Measurements from ENCODE around the gene PRIMPOL.

Gene PRIMPOL

GRCh38 chr4:184705692-184706091, 56.2 kb downstream of the PRIMPOL start:
- Histone ChIP-seq H3K9me2 (ENCODE audit: low read depth, low read length) (no peaks in the 10 kb centered on the region), H2AFZ (ENCODE audit: low read length) (no peak overlapping the region), H3K4me3 (ENCODE audit: low read depth, low read length, poor library complexity, severe bottlenecking) (no peak overlapping the region), H3K9me3 (ENCODE audit: low read length) (0 out of 2 replicates have a peak, but pooled peaks cover 5% of the 10 kb centered on the region), H3K27me3 (ENCODE audit: insufficient read depth, low read length) (no peaks in the 10 kb centered on the region), H3K4me1 (ENCODE audit: insufficient read depth, low read length, severe bottlenecking) (no peaks in the 10 kb centered on the region), H3K36me3 (ENCODE audit: insufficient read depth, low read length) (peaks cover 97% of the 10 kb centered on the region), H3F3A (ENCODE audit: insufficient read depth, low read length) (no peaks in the 10 kb centered on the region), H3K4me2 (ENCODE audit: low read length) (no peak overlapping the region), H3K9ac (ENCODE audit: low read length) (no peak overlapping the region), H3K27ac (ENCODE audit: low read depth, low read length, poor library complexity, severe bottlenecking) (no peak overlapping the region), H4K20me1 (ENCODE audit: insufficient read depth, low read length) (no peaks in the 10 kb centered on the region), H3K79me2 (ENCODE audit: insufficient read depth, low read length) (no peaks in the 10 kb centered on the region)
- no peak for TF ChIP-seq EZH2 (IDR thresholded peaks at IDR 0.05; ENCODE audit: borderline replicate concordance, low read length)

GRCh38 chr4:184706453-184706852, 56.9 kb downstream of the PRIMPOL start:
- Histone ChIP-seq H3K9me3 (ENCODE audit: low read length) (0 out of 2 replicates have a peak, but pooled peaks cover 5% of the 10 kb centered on the region), H3K79me2 (ENCODE audit: insufficient read depth, low read length) (no peaks in the 10 kb centered on the region), H3K9ac (ENCODE audit: low read length) (no peak overlapping the region), H3K4me2 (ENCODE audit: low read length) (no peak overlapping the region), H3K9me2 (ENCODE audit: low read depth, low read length) (no peaks in the 10 kb centered on the region), H2AFZ (ENCODE audit: low read length) (no peak overlapping the region), H4K20me1 (ENCODE audit: insufficient read depth, low read length) (no peaks in the 10 kb centered on the region), H3K36me3 (ENCODE audit: insufficient read depth, low read length) (peaks cover 98% of the 10 kb centered on the region), H3K27ac (ENCODE audit: low read depth, low read length, poor library complexity, severe bottlenecking) (no peak overlapping the region), H3K4me1 (ENCODE audit: insufficient read depth, low read length, severe bottlenecking) (no peaks in the 10 kb centered on the region), H3K27me3 (ENCODE audit: insufficient read depth, low read length) (no peaks in the 10 kb centered on the region), H3F3A (ENCODE audit: insufficient read depth, low read length) (no peaks in the 10 kb centered on the region), H3K4me3 (ENCODE audit: low read depth, low read length, poor library complexity, severe bottlenecking) (no peak overlapping the region)
- TF ChIP-seq EZH2 (IDR thresholded peaks at IDR 0.05; ENCODE audit: borderline replicate concordance, low read length): no peak
- TF ChIP-seq CTCF (IDR thresholded peaks at IDR 0.05; ENCODE audit: low read length): no peak

GRCh38 chr4:184712322-184712721, 62.8 kb downstream of the PRIMPOL start:
- peaks cover 100% of the 10 kb centered on the region for H3K36me3 ChIP-seq (ENCODE audit: insufficient read depth, low read length)

More at GRCh38 chr4:184712322-184712721, 62.8 kb downstream of the PRIMPOL start:
- Histone ChIP-seq H3K9me2 (ENCODE audit: low read depth, low read length) (no peaks in the 10 kb centered on the region), H3K27me3 (ENCODE audit: insufficient read depth, low read length) (no peaks in the 10 kb centered on the region), H3K79me2 (ENCODE audit: insufficient read depth, low read length) (no peaks in the 10 kb centered on the region), H4K20me1 (ENCODE audit: insufficient read depth, low read length) (no peaks in the 10 kb centered on the region), H2AFZ (ENCODE audit: low read length) (no peak overlapping the region), H3K27ac (ENCODE audit: low read depth, low read length, poor library complexity, severe bottlenecking) (no peak overlapping the region), H3K9me3 (ENCODE audit: low read length) (0 out of 2 replicates have a peak, but pooled peaks cover 5% of the 10 kb centered on the region), H3K4me1 (ENCODE audit: insufficient read depth, low read length, severe bottlenecking) (no peaks in the 10 kb centered on the region), H3F3A (ENCODE audit: insufficient read depth, low read length) (no peaks in the 10 kb centered on the region), H3K4me3 (ENCODE audit: low read depth, low read length, poor library complexity, severe bottlenecking) (no peak overlapping the region), H3K4me2 (ENCODE audit: low read length) (no peak overlapping the region), H3K9ac (ENCODE audit: low read length) (no peak overlapping the region)
- no peak for TF ChIP-seq CTCF (IDR thresholded peaks at IDR 0.05; ENCODE audit: low read length)

All from OCI-LY1 (cell line).